GM12878 (cell line): ENCODE measurements around the gene GIT1. TPM values are rescaled to one million over a fixed set of nuclear protein-coding genes. Genes with fewer than 3 reads are reported as not detected.

ENCODE experiments used
- ATAC-seq: fragments of 200-7000 bp; cut with Tn5 transposase; 3 replicates; pipeline ENCODE4 v1.9.1; 2020; ENCODE audit warnings: mild to moderate bottlenecking, moderate library complexity
- BruUV-seq: library from RNA; stranded (reverse); fragments of 400-500 nt; replicated peaks from 2 replicates; lab custom pipeline; 2021; lab: Mats Ljungman, UMichigan
- CTCF ChIA-PET: fragments of 300-600 bp; sonication (Branson Sonifier 250); formaldehyde crosslinking; extraction: SDS; loops from one replicate; lab custom pipeline; 2021; ENCODE audit warnings: inconsistent platforms; lab: Yijun Ruan, JAX
- POLR2A ChIA-PET: fragments of 350-600 bp; formaldehyde crosslinking; extraction: SDS; loops from one replicate; lab custom pipeline; 2021; ENCODE audit warnings: inconsistent platforms; lab: Charles Lee
- RAD21 ChIA-PET: fragments of 300-600 bp; sonication (Branson Sonifier 250); formaldehyde crosslinking; loops from one replicate; lab custom pipeline; 2023; ENCODE audit warnings: antibody characterized with exemption; ENCODE audit not compliant: unreplicated experiment; lab: Charles Lee
- SMC1A ChIA-PET: fragments of 300-600 bp; sonication (Branson Sonifier 250); formaldehyde crosslinking; loops from one replicate; lab custom pipeline; 2023; ENCODE audit not compliant: unreplicated experiment, uncharacterized antibody; lab: Charles Lee
- DNase-seq: peaks from one replicate; pipeline ENCODE4 v3.0.0-alpha.2; 2011; ENCODE audit warnings: low read depth, low spot score
- FAIRE-seq: peaks from 3 replicates; lab custom pipeline; 2011; peaks lifted over from hg19 to GRCh38; lab: Jason Lieb, UNC
- H2AFZ ChIP-seq: 2 replicates; pipeline ENCODE4 v1.6.0; 2011; ENCODE audit warnings: low read depth, low read length, control low read depth; ENCODE audit not compliant: control insufficient read depth
- H3K27ac ChIP-seq: 2 replicates; pipeline ENCODE4 v1.5.1; 2011; ENCODE audit warnings: control low read depth; ENCODE audit not compliant: control insufficient read depth, insufficient read depth
- H3K27me3 ChIP-seq, 2 experiments: replicated peaks in 1 of 2; 2 replicates each; pipeline versions ENCODE4 v1.6.0 to v1.6.1; 2011; ENCODE audit warnings: low read length in 1 of 2; ENCODE audit not compliant: control insufficient read depth in 2 of 2, insufficient read depth in 2 of 2
- H3K36me3 ChIP-seq, 2 experiments: 2 replicates each; pipeline ENCODE4 v1.5.1; 2011; ENCODE audit warnings: low read length in 1 of 2; ENCODE audit not compliant: control insufficient read depth in 2 of 2, insufficient read depth in 2 of 2
- H3K4me1 ChIP-seq: 2 replicates; pipeline ENCODE4 v1.6.1; 2011; ENCODE audit warnings: mild to moderate bottlenecking, low read length, moderate library complexity, mixed read lengths; ENCODE audit not compliant: control insufficient read depth, insufficient read depth
- H3K4me2 ChIP-seq: 2 replicates; pipeline ENCODE4 v1.6.0; 2011; ENCODE audit warnings: control low read depth; ENCODE audit not compliant: control insufficient read depth, insufficient read depth
- H3K4me3 ChIP-seq: fragments of 200-600 bp; sonication (generic); 2 replicates; pipeline ENCODE4 v1.5.1; 2016
- H3K79me2 ChIP-seq: 2 replicates; pipeline ENCODE4 v1.6.0; 2011; ENCODE audit warnings: low read length; ENCODE audit not compliant: control insufficient read depth, insufficient read depth
- H3K9ac ChIP-seq: 2 replicates; pipeline ENCODE4 v1.8.0; 2011; ENCODE audit warnings: low read length, control low read depth, mixed read lengths; ENCODE audit not compliant: control insufficient read depth, insufficient read depth
- H3K9me3 ChIP-seq: replicated peaks from 3 replicates; pipeline ENCODE4 v1.5.1; 2011; ENCODE audit warnings: mild to moderate bottlenecking, low read length; ENCODE audit not compliant: control insufficient read depth, insufficient read depth
- H4K20me1 ChIP-seq: 2 replicates; pipeline ENCODE4 v1.6.0; 2011; ENCODE audit not compliant: control insufficient read depth, insufficient read depth
- BMI1 ChIP-seq: fragments of 450-650 bp; IDR thresholded peaks from 2 replicates; pipeline ENCODE4 v1.6.1; 2016; ENCODE audit warnings: mild to moderate bottlenecking, moderate library complexity, borderline replicate concordance
- BRCA1 ChIP-seq: IDR thresholded peaks from 2 replicates; pipeline ENCODE4 v1.6.1; 2011; ENCODE audit warnings: low read depth, low read length, improper control_type of control experiment
- CBFB ChIP-seq: IDR thresholded peaks from 2 replicates; pipeline ENCODE4 v1.6.1; 2016; ENCODE audit warnings: antibody characterized with exemption, low read depth
- CUX1 ChIP-seq: IDR thresholded peaks from 2 replicates; pipeline ENCODE4 v1.6.1; 2012; ENCODE audit warnings: improper control_type of control experiment, low read depth, low read length; ENCODE audit not compliant: insufficient replicate concordance
- EED ChIP-seq: sonication (generic); IDR thresholded peaks from 2 replicates; pipeline ENCODE4 v1.6.1; 2016; ENCODE audit warnings: antibody characterized with exemption, low read depth
- IKZF2 ChIP-seq, 2 experiments: fragments of 450-650 bp; IDR thresholded peaks; 2 replicates each; pipeline ENCODE4 v1.6.1; 2017; ENCODE audit warnings: mild to moderate bottlenecking in 2 of 2, moderate library complexity in 2 of 2
- JUND ChIP-seq: IDR thresholded peaks from 2 replicates; pipeline ENCODE4 v1.6.1; 2012; ENCODE audit warnings: low read depth, mild to moderate bottlenecking, low read length, improper control_type of control experiment, moderate library complexity
- MEF2A ChIP-seq: IDR thresholded peaks from 2 replicates; pipeline ENCODE4 v1.6.1; 2011; ENCODE audit warnings: low read depth, mild to moderate bottlenecking, low read length, moderate library complexity; ENCODE audit not compliant: insufficient read depth
- NBN ChIP-seq: fragments of 450-650 bp; IDR thresholded peaks from 2 replicates; pipeline ENCODE4 v1.6.1; 2016
- NFIC ChIP-seq: IDR thresholded peaks from 2 replicates; pipeline ENCODE4 v1.6.1; 2012; ENCODE audit warnings: low read depth, mild to moderate bottlenecking, inconsistent platforms, low read length, moderate library complexity
- NR2C1 ChIP-seq: fragments of 450-650 bp; IDR thresholded peaks from 2 replicates; pipeline ENCODE4 v1.6.1; 2017; ENCODE audit warnings: antibody characterized with exemption, mild to moderate bottlenecking, moderate library complexity
- POLR2AphosphoS2 ChIP-seq: IDR thresholded peaks from 2 replicates; pipeline ENCODE4 v1.6.1; 2011; ENCODE audit warnings: low read depth, mild to moderate bottlenecking, low read length, improper control_type of control experiment, moderate library complexity
- RCOR1 ChIP-seq: conservative IDR thresholded peaks from 2 replicates; pipeline ENCODE4 v1.6.1; 2012; ENCODE audit warnings: low read depth, low read length, improper control_type of control experiment
- RELA ChIP-seq: fragments of 450-650 bp; IDR thresholded peaks from 2 replicates; pipeline ENCODE4 v1.8.0; 2014; ENCODE audit warnings: borderline replicate concordance; ENCODE audit not compliant: partially characterized antibody
- SMAD5 ChIP-seq: IDR thresholded peaks from 2 replicates; pipeline ENCODE4 v1.6.1; 2016; ENCODE audit warnings: antibody characterized with exemption, low read depth
- YBX1 ChIP-seq: fragments of 450-650 bp; IDR thresholded peaks from 2 replicates; pipeline ENCODE4 v1.6.1; 2016; ENCODE audit warnings: antibody characterized with exemption
- ZNF384 ChIP-seq: IDR thresholded peaks from 2 replicates; pipeline ENCODE4 v1.6.1; 2012; ENCODE audit warnings: low read depth, mild to moderate bottlenecking, low read length, improper control_type of control experiment, borderline replicate concordance
- ZNF622 ChIP-seq: fragments of 450-650 bp; IDR thresholded peaks from 2 replicates; pipeline ENCODE4 v1.6.1; 2017; ENCODE audit warnings: mild to moderate bottlenecking, inconsistent platforms
- WGBS: methylation state at CpG from one replicate; pipeline ENCODE4 v1.1.6; 2016; ENCODE audit warnings: low lambda C conversion rate; ENCODE audit not compliant: insufficient replicate concordance, insufficient coverage; ENCODE audit errors: missing lambda C conversion rate; 5-methylcytosine and 5-hydroxymethylcytosine counted together
- in situ Hi-C: fragments of 300-500 bp; cut with MboI; formaldehyde crosslinking; loops from 9 replicates; pipeline ENCODE4 v1.14.3; 2018; ENCODE audit warnings: mixed read lengths
- intact Hi-C: fragments of 100-400 bp; cut with micrococcal nuclease; formaldehyde crosslinking; loops from one replicate; pipeline ENCODE4 v1.14.2; 2022; ENCODE audit not compliant: unreplicated experiment
- polyA plus RNA-seq, 11 experiments: library from polyadenylated mRNA; depleted of rRNA in 4 of 11; unstranded in 6 of 11; stranded (reverse) in 5 of 11; fragments of >200 nt; fragmentation: Nextera tagmentation in 4 of 11; fragmentation: Illumina TruSeq in 1 of 11; extraction: Ambion mirVana in 4 of 11; extraction: Trizol in 1 of 11; gene quantifications; 1 replicate in 1 of 11; 2 replicates in 10 of 11; pipeline versions ENCODE4 v1.2.1 to v1.2.3, GENCODE V29; 2011 to 2016; ENCODE audit warnings: inconsistent platforms in 2 of 11, missing spikeins in 2 of 11, low read depth in 1 of 11
- total RNA-seq, 4 experiments: library from RNA; depleted of rRNA in 3 of 4; stranded (reverse); fragments of >200 nt in 3 of 4; fragmentation: Illumina TruSeq in 1 of 4; extraction: Trizol in 1 of 4; gene quantifications; 2 replicates each; pipeline versions ENCODE4 v1.2.1 to v1.2.3, GENCODE V29; 2013 to 2021

GIT1 gene
- total and polyA plus RNA-seq, 10 of the 15 experiments (the other 5 are each of a cell fraction or from before 2014, with no cell fraction given) = 0.24 to 45.3 (median 20.9) TPM

- TF ChIP-seq NBN (0 out of 2 replicates have a peak, but pooled peaks have one; percentile 22), ZNF622 (no peak), JUND (no peak), EED (0 out of 2 replicates have a peak, but pooled peaks have one; percentile 17), IKZF2 (IDR thresholded peaks at IDR 0.05) (no peak), SMAD5 (no peak)
Observed at GRCh38 chr17:29588562-29589411, 661 bp downstream of the GIT1 start (continued).

GRCh38 chr17:29588017-29588561 is 1.4 kb downstream of the GIT1 start:
- Histone ChIP-seq H3K79me2 (peaks cover 33% of the 10 kb centered on the region), H2AFZ (no peak overlapping the region), H3K9me3 (no peaks in the 10 kb centered on the region), H3K27me3 (no peaks in the 10 kb centered on the region), H3K4me3 (peak overlapping the region; percentile 94), H4K20me1 (no peaks in the 10 kb centered on the region), H3K4me1 (peaks cover 51% of the 10 kb centered on the region), H3K36me3 (no peaks in the 10 kb centered on the region; a peak in 2 of 4 replicates), H3K9ac (peak overlapping the region; percentile 78), H3K4me2 (peak overlapping the region; percentile 89), H3K27ac (peak overlapping the region; percentile 58)
- no peak for ATAC-seq
- POLR2A ChIA-PET = interaction anchor here (0.6 to 3.1 kb wide), 6 partner anchors 9 to 29 kb away, joined by 3 to 9 read pairs (median 4); no protein-coding TSS in a partner anchor
- TF ChIP-seq BMI1 = no peak
- TF ChIP-seq CBFB = no peak
- no peak for TF ChIP-seq NFIC
- no peak for TF ChIP-seq CUX1
- TF ChIP-seq NR2C1 = no peak
- TF ChIP-seq MEF2A = no peak
- TF ChIP-seq ZNF384 = no peak
- no peak for TF ChIP-seq RELA
- TF ChIP-seq YBX1 = no peak
- no peak for TF ChIP-seq POLR2AphosphoS2
- no peak for TF ChIP-seq RCOR1
- no peak for TF ChIP-seq BRCA1
- TF ChIP-seq ZNF622 = no peak
- WGBS = 3% methylated on average over 8 of the region's 8 CpGs
- intact Hi-C loops (no loop called here), in situ Hi-C loops (no loop called here)
- no peak for FAIRE-seq
- RAD21 ChIA-PET = interaction anchor here (0.8 to 2.0 kb wide), 6 partner anchors 17 to 343 kb away, joined by 3 to 11 read pairs (median 4); no protein-coding TSS in a partner anchor
- no TSS peak for BruUV-seq
- CTCF ChIA-PET = interaction anchor here (0.6 to 6.7 kb wide), 10 partner anchors 7 to 343 kb away, joined by 3 to 82 read pairs (median 5); no protein-coding TSS in a partner anchor
- SMC1A ChIA-PET = interaction anchor here (1.0 to 2.9 kb wide), 5 partner anchors 12 to 218 kb away, joined by 3 to 15 read pairs (median 3); no protein-coding TSS in a partner anchor
- no peak for DNase-seq
